HG02943 (cell line): ENCODE results near the gene HSD17B3.
"Not testable (repeated sequence)": the region's sequence is repeated elsewhere in the genome, so short reads cannot be mapped to it uniquely, and the experiment has no call there.

ENCODE experiments used
- ATAC-seq: cut with Tn5 transposase; IDR thresholded peaks from one replicate; pipeline ENCODE4 v1.9.1; 2021; ENCODE audit warnings: mild to moderate bottlenecking, low read depth, moderate library complexity; ENCODE audit not compliant: unreplicated experiment

HSD17B3 gene

DNA sequence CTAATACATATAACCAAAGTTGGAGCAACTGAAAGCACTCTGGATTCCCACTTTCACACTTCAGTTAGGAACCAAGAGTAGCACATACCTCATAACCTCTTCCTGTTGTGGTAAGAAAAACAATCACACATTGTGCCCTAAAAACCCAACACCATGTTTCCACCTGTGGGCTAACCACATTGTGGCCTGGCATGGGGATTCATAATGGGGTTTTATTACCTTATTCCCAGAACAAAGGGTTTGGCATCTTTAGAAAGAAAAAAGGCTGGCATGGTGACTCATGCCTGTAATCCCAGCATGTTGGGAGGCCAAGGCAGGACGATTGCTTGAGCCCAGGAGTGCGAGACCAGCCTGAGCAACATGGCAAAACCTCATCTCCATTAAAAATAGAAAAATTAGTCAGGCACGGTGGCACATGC lies 60.6 kb downstream of the HSD17B3 start:
- no peak for ATAC-seq

GRCh38 chr9:96236854-96237550 lies 65.0 kb downstream of the HSD17B3 start:
- ATAC-seq, result no peak

- ATAC-seq, result not testable (repeated sequence)
These were observed 65.6 kb downstream of the HSD17B3 start for GRCh38 chr9:96236337-96236736.

DNA sequence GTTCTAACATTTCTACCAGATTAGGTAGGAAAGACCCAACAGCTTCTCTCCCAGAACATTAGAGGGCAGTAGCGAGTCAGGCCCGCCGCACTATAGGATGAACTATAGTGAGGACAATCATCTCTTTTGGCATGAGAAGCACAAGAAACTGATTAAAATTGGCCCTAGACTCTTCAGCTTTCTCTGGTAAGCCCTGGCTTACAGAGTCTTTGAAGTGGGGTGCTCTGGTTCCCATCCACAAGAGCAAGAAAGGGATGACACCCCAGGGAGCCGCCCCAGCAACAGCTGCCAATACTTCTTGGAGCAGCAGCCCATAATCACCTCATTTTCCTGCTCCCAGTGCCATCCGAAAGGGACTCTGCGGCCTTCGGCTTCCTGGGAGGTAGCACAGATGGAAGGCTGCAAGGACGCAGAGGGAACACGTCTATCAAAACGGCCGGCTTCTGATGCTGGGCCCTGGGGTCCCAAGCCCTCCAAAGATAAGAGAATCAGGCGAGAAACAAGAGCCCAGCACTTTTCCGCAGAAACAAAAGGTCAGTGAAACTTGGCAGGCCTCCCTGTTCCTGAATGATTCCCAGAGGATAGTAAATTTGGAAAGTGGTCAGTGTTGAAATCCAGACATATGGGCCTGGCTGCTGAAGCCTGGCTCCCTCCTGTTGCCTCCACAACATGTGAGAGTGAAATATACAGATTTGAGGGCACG lies 69.3 kb downstream of the HSD17B3 start:
- no peak for ATAC-seq

DNA sequence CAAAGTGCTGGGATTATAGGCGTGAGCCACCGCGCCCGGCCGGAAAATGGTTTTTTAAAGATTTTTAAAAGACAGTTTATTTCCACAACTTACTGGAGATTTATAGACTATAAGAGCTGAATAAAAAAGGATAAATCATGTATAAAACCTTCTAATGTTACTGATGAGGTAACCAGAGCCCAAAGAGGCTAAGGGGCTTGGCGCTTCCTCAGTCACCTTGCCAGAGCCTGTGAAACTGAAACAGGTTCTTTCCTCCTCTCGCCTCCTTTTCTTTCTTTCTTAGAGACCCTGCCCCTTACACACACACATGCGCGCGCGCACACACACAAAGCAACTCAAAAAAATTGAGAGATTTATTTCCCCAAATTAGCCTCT lies 69.8 kb downstream of the HSD17B3 start:
- no peak for ATAC-seq

DNA sequence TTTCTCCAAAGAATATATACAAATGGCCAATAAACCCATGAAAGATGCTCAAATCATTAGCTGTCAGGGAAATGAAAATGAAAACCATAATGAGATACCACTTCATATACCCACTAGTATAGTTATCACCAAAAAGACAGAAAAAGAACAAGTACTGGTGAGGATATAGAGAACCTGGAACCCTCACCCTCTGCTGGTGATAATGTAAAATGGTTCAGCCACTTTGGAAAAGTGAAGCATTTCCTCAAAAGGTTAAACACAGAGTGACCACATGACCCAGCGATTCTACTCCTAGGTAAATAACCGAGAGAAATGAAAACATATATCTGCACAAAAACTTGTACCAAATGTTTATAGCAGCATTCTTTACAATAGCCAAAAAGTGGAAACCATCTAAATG lies 72.0 kb downstream of the HSD17B3 start:
- no peak for ATAC-seq

- ATAC-seq, result no peak
These were observed 79.8 kb downstream of the HSD17B3 start for GRCh38 chr9:96222132-96222531.

DNA sequence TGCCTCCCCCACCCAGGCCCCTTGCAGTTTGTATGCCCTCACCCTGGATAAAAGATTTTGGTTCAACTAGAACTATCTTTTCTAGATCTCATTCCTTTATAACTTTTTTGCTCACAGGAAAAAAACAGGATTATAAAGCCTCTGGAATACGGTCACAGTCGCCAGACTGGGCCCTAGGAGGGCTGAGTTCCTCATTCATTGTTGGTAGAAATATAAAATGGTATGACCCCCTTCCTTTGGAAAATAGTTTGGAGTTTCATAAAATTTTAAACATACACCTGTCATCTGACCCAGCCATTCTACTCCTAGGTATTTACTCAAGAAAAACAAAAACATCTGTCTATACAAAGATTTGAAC lies 82.1 kb downstream of the HSD17B3 start:
- ATAC-seq, result no peak

GRCh38 chr9:96219026-96219899 lies 82.7 kb downstream of the HSD17B3 start:
- no peak for ATAC-seq

DNA sequence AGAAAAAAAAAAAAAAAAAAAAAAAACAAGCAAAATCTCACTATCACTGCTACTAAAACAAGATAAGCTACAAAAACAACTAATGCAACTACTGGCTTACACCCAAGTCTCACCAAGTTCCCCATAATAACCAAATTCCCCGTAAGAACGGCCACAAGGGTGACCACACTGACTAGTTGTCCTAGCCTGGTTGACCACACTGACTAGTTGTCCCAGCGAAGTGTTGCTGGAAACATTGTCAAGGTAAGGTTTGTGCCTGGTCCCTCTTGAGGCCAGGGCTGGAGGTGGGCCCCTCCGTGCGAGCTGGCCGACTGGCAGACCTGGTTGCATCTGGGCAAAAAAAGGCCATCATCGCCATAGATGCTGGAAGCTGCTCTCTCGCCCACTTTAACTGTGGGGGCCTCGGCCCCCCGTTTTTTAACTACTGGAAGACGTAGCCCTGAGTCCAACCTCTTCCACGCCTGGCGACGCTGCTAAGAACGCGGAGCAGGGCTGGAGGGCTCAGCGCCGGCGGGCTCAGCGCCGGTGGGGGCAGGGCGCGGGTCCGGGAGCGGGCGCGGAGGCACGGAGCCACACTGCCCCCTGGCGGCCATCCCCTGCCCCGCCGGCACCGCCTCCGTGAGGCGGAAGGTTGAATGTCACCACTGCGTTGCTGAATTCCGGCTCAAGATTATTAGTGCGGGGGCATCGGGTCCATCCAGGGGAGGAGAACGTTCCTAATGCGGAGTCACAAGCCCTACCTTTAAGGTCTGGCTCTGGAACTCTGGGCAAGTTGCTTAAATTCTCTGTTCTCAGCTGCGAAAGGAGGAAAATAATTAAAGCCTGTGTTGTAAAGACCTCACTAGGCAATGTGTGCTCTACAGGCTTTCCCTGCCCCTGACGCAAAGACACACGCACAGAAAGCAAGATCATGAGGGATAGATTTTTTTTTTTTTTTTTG lies 84.0 kb downstream of the HSD17B3 start:
- ATAC-seq, result no peak

DNA sequence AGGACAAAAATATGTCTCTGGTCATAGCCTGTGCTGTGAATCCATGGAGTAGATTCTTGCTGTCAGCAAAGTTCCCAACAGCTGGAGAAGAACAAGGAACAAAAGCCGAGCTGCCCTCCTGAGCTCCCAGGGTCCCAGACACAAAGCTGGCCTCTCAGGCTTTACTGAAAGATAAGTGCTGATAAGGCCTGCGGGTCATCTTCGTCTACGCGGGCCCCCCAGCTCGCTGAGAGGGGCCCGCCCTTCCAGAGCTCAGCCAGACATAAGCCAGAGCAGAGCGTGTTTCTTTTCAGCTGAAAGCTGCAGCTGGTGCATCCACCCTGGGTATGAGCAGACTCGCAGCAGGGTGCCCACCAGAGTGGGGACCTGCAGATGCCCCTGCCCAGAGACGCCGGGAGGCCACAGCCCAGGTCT lies 84.7 kb downstream of the HSD17B3 start:
- ATAC-seq, result no peak

GRCh38 chr9:96216583-96216982 lies 85.4 kb downstream of the HSD17B3 start:
- no peak for ATAC-seq

- no peak for ATAC-seq
These were observed 86.1 kb downstream of the HSD17B3 start for GRCh38 chr9:96215841-96216240.

DNA sequence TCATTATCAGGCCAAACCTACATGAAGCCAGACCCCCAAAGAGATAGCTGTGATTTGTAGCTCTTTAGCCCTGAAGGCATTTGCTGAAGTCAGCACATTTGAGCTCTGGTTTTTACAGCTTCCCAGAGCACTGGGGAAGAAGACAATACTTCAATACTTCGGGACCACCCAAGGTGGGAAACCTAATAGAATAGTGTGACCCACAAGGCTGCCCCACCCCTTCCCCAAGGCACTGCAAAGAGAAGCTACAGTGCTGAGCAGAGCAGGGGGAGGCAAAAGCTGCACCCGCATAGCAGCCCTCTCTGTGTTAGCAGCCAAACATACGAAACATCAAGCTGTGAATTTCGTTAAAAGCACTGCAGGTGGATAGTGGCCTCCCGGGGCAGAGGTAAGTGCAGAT lies 87.3 kb downstream of the HSD17B3 start:
- no peak for ATAC-seq

DNA sequence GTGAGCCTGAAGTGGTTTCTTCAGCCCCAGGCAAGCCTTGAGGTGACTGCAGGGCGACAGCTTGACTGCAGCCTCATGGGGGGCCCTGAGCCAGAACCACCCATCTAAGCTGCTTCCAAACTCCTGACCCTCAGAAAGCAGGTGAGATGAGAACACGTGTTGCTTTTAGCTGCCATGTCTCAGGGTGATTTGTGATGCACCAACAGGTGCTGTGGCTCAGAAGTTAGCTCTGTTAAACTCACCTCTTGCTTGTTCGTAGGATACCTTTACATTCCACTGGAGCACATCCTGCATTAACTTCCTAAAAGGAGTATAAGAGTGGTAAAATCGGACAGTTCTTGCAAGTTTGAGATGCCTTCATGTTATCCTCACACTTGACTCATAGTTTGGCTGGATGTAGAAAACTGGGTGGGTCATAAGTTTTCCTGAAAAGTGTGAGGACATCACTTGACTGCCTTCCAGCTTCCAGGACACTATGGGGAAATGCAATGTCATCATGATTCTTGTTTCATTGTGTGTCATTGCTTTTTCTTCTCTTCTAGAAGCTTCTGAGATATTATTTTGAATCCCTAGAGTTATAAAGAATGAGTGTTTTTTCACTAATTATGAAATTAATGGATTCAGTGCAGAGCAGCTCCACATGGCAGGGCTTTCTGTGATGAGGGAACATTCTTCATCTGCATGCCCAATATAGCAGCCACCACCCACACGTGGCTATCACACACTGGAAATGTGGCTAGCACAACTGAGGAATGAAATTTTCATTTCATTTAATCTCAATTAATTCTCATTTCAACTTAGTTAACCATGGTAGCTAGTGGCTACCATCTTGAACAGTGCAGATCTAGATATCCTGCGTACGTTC lies 92.3 kb downstream of the HSD17B3 start:
- ATAC-seq, result no peak

GRCh38 chr9:96206156-96206751 lies 95.7 kb downstream of the HSD17B3 start:
- ATAC-seq, result no peak

DNA sequence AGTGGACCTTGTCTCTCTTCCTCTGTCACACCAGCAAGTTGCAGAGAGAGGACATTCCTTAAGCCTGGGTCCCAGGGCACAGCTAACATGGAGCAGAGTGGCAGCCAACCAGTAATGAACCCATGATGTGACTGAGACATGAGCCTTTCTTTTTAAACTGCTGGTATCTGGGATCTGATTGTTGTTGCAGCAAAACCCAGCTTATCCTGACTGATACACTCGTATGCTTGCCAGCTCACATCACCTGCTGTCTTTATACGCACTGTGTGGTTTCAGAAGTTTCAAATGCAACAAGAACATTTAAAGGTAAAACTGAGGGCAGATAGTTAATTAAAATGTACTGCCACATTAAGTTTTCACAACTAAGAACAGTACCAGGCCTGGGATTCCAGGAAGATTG lies 97.1 kb downstream of the HSD17B3 start:
- no peak for ATAC-seq

DNA sequence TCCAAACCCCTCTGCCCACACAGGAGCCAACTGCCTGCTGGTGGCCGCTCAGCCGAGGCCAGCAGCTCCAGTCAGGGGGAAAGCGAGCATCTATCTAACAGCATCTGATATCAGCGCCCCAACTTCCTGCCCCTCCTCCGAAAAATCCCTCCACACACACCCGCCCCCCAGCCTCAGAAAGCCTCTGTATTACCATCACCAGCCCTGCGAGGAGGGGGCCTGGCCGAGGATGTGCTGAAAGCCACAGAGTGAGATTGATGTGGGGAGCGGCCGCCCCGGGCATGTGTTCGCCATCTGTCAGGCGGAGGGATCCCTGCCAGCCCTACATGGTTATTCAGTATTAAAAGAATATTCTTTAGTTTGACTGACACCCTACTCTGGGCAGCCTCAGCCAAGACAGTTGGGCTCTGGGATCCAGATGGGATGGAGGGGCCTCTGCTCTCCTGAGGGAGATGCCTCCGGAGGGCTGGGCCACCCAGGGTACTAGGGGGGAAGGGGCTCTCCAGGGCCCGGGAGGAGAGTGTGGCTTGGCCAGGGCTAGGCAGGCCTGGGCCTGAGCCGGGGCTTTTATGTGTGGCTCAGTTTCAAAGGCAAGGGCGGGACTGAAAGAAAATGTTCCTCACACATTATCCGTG lies 98.0 kb downstream of the HSD17B3 start:
- ATAC-seq, result no peak
